ENCODE data around the gene SLC35F3. TPM values are rescaled to one million over a fixed set of nuclear protein-coding genes. Genes with fewer than 3 reads are reported as not detected.

Gene SLC35F3
- total RNA-seq, 2 experiments from 2014 or later = 7.5 to 8.1 TPM

DNA sequence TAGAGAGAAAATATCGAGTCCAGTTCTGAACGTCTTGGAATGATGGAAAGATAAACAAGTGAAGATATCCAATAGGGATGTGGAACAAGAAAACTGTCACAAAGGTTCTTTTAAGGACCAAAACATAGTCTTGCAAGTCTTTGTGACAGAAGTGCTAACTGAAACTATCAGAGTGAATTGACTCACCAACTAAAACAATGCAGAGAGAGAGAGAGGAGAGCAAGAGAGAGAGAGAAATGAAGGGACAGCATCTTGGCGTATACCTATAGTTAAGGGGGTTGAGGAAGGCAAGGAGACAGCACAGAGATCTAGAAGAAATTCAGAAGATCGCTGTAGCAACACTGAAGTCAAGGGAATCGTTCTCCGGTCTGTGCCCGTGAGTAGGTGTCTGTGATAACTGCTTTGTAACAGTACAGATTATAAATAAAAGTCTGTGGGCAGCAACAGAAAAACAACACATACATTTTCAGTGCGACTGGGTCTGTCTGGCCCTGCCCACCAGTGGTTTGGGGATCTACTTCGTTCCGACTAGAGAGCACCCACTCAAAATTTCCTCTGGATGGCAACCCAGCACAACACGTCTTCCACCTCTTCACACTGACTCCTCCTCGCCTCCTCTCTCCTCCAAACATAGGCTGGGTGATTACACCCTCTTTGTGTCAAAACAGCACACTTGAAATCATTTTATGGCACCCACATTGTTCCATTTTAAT lies 464.0 kb downstream of the SLC35F3 start:
- DNase-seq = no peak
- H3K27me3 Mint-ChIP-seq = no peaks in the 10 kb centered on the region
- H3K4me1 Mint-ChIP-seq = peaks cover 14% of the 10 kb centered on the region
- no peak overlapping the region for H3K4me3 Mint-ChIP-seq
- H3K36me3 Mint-ChIP-seq = no peaks in the 10 kb centered on the region
- H3K9me3 Mint-ChIP-seq = no peaks in the 10 kb centered on the region
- H3K27ac Mint-ChIP-seq = no peak overlapping the region

DNA sequence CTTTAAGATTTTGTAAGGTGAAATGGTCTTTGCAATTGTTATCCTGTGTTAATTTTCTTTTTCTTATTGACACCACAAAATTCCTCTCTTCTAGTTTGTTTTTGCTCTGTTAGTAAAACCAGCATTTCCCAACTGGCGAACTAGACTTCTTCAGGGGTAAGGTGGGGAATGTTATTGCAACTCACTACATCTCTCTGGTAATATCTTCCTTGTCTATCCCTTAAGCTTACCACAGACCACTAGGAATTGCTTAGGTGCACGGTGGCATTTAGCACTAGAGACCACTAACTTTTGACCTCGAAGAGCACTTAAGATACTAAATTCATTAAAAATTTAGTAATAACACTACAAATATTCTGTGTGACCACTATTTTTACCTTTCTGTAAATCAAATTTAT lies 464.6 kb downstream of the SLC35F3 start:
- Mint-ChIP-seq H3K4me1 (peaks cover 14% of the 10 kb centered on the region), H3K9me3 (no peaks in the 10 kb centered on the region), H3K27me3 (no peaks in the 10 kb centered on the region), H3K36me3 (peaks cover under 1% of the 10 kb centered on the region), H3K4me3 (no peak overlapping the region), H3K27ac (no peak overlapping the region)
- no peak for DNase-seq

DNA sequence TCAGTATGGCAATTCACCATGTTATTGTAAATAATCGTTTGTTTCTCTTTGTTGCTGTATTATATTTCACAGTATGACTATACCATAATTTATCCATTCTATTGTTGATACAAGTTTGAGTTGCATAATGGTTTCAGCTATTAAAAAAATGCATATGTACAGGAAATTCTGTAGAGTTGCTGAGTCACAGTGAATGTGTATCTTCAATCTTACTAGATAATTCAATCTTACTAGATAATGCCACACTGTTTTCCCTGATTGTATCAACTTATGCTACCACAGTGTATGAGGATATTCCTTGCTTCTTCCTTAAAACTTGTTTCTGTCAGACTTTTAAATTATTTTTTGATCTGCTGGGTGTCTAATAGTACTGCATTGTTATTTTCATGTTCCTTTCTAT lies 465.3 kb downstream of the SLC35F3 start:
- DNase-seq = no peak
- Mint-ChIP-seq H3K4me3 (no peak overlapping the region), H3K36me3 (peaks cover 8% of the 10 kb centered on the region), H3K9me3 (no peaks in the 10 kb centered on the region), H3K27me3 (no peaks in the 10 kb centered on the region), H3K4me1 (peaks cover 20% of the 10 kb centered on the region), H3K27ac (no peak overlapping the region)

GRCh38 chr1:234371414-234371813 lies 466.9 kb downstream of the SLC35F3 start:
- H3K9me3 Mint-ChIP-seq = no peaks in the 10 kb centered on the region
- peaks cover 18% of the 10 kb centered on the region for H3K36me3 Mint-ChIP-seq
- no peak overlapping the region for H3K27ac Mint-ChIP-seq
- no peaks in the 10 kb centered on the region for H3K27me3 Mint-ChIP-seq
- DNase-seq = no peak
- peaks cover 32% of the 10 kb centered on the region for H3K4me1 Mint-ChIP-seq
- H3K4me3 Mint-ChIP-seq = no peak overlapping the region

- Mint-ChIP-seq H3K9me3 (no peaks in the 10 kb centered on the region), H3K27ac (peak overlapping the region; percentile 99), H3K27me3 (no peaks in the 10 kb centered on the region), H3K36me3 (peaks cover 24% of the 10 kb centered on the region), H3K4me3 (peak overlapping the region; percentile 96), H3K4me1 (peaks cover 37% of the 10 kb centered on the region)
- DNase-seq = no peak
Observed at GRCh38 chr1:234372011-234372757, 467.7 kb downstream of the SLC35F3 start.

GRCh38 chr1:234373064-234373958 lies 468.8 kb downstream of the SLC35F3 start, which contains the start of gene COA6:
TSS of gene COA6 (plus strand) at chr1:234373456. CDS start at chr1:234373467, 11 bp downstream.
- peak within 1 kb of the TSS; percentile 96 for H3K4me3 Mint-ChIP-seq
- H3K27ac Mint-ChIP-seq = peak within 1 kb of the TSS; percentile 99
- H3K27me3 Mint-ChIP-seq = no peaks in the 10 kb centered on the region
- peak; percentile 89 for DNase-seq
- no peaks in the 10 kb centered on the region for H3K9me3 Mint-ChIP-seq
- peaks cover 42% of the 10 kb centered on the region for H3K4me1 Mint-ChIP-seq
- H3K36me3 Mint-ChIP-seq = peaks cover 35% of the 10 kb centered on the region

- no peak for DNase-seq
- H3K4me1 Mint-ChIP-seq = peaks cover 42% of the 10 kb centered on the region
Observed at GRCh38 chr1:234373959-234374254, 469.4 kb downstream of the SLC35F3 start.

More at GRCh38 chr1:234373959-234374254, 469.4 kb downstream of the SLC35F3 start:
- H3K36me3 Mint-ChIP-seq = peaks cover 37% of the 10 kb centered on the region
- H3K4me3 Mint-ChIP-seq = peak overlapping the region; percentile 96
- peak overlapping the region; percentile 99 for H3K27ac Mint-ChIP-seq
- H3K9me3 Mint-ChIP-seq = no peaks in the 10 kb centered on the region
- H3K27me3 Mint-ChIP-seq = no peaks in the 10 kb centered on the region

Measured in activated naive CD8-positive, alpha-beta T cell treated with anti-CD3 and anti-CD28 coated beads for 36 hours (primary cell).